Left ventricle myocardium superior (tissue), 1 donor: ENCODE data around the gene PINLYP. TPM values are rescaled to one million over a fixed set of nuclear protein-coding genes. Genes with fewer than 3 reads are reported as not detected.

Source experiments
- ATAC-seq: fragments of 200-7000 bp; cut with Tn5 transposase; one replicate; pipeline ENCODE4 v1.9.1; 2020; ENCODE audit warnings: mild to moderate bottlenecking, moderate library complexity
- DNase-seq: peaks from one replicate; pipeline ENCODE4 v3.0.0-alpha.2; 2020
- intact Hi-C: fragments of 100-400 bp; cut with micrococcal nuclease; formaldehyde crosslinking; loops from one replicate; pipeline ENCODE4 v1.11.0; 2022
- long read RNA-seq: library from polyadenylated mRNA; unstranded; transcript quantifications from one replicate; pipeline ENCODE4 v2.0.0, GENCODE V29; 2021
- total RNA-seq: library from RNA; stranded (reverse); fragmentation: NEBNext Ultra II Directional; extraction: Animal tissue kit (Norgen Biotek cat#: 25700); gene quantifications from one replicate; pipeline ENCODE4 v1.2.1, GENCODE V29; 2021
- donor health status: DM: no; HTN: yes; CAD: no; lungs with severe emphysema.

PINLYP gene
- 1.4 TPM for total RNA-seq
- long read RNA-seq, partial matches to known transcripts, result 0 of 2 reads
- long read RNA-seq, other reads (novel, unspliced or antisense), result 2 of 2 reads

DNA sequence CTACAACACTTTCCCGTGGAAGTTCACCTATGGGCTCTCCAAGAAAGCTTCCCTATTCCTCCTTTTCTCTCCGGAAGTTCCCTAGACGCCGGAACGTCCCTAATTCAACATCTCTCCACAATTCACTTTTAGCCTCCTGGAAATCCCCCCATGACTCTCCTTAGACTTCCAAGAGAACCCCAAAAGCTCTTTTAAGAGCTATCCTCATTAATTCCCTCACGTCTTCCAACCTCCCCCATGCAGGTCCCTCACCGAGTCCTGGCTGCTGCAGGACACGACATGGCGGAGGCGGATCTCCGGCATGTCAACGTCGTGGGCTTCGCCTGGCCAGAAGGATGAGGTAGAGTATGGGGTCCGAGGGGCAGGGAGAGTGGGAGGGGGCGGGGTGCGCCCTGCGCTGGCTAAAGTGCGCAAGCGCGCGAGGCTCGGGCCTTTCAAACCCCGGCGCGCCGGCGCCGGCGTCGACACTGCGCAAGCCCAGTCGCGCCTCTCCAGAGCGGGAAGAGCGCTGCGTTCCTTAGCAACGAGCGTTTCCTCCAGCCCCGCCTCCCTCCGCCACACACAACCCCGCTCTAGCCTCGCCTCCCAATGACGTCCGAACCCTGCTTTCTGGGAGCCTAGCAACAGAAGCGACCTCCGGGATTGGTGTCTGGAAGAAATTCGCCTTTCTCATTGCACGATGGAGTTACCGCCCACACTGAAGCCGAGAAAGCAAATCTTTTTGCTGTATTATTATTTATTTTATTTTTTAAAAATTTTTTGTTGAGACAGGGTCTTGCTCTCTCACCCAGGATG lies at the start of gene PINLYP, which contains the start of gene XRCC1:
Gene PINLYP, plus strand, starts transcription at position 646 of the 795 bp plus-strand sequence. CDS start 1,391 bp downstream, outside the sequence.
Gene XRCC1, minus strand, starts transcription at position 372 of the 795 bp plus-strand sequence. Its CDS starts 69 bp downstream, at position 303.
- peak; percentile 98 for DNase-seq
- ATAC-seq, result peak; percentile 99
- intact Hi-C loops, result no loop called here

DNA sequence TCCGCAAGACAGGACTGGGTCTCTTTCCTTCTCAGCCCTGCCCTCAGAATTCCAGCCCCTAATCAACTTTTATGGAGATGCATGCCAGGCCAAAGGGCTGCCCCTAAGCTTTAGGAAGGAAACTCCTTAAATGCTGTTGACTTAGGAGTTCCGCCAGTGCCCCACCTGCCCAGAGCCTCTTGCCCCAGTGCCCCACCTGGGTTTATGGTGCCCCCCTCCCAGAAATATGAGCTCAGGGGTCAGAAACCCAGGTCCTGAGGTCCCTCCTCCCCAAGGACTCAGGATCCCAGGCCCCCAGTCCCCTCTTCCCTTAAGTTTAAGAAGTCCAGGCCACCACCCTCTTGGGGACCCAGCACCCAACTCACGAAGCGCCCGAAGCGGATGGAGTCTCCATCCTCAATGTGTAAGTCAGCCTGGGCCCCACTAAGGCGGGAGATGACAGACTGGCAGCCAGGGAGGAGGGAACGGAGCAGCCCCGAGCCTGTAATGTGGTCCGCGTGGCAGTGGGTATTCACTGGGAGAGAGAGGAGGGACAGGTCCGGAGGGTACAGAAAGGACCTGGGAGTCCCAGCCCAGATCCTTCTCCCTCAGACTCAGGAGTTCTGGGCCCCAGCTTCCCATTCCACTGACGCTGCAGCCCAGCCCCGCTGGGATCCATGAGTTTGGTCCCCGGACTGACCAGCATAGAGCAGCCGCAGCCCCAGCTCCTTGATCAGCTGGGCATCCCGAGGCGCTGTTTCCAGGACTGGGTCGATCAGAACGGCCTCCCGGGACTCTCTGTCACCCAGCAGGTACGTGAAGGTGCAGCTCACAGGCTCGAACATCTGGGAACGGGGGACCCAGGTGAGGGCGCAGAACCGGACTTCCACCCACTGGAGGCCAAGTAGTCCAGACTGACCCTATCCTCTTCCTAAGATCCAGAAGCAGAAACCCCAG lies 49.5 kb upstream of the PINLYP start:
- intact Hi-C loops, result no loop called here

DNA sequence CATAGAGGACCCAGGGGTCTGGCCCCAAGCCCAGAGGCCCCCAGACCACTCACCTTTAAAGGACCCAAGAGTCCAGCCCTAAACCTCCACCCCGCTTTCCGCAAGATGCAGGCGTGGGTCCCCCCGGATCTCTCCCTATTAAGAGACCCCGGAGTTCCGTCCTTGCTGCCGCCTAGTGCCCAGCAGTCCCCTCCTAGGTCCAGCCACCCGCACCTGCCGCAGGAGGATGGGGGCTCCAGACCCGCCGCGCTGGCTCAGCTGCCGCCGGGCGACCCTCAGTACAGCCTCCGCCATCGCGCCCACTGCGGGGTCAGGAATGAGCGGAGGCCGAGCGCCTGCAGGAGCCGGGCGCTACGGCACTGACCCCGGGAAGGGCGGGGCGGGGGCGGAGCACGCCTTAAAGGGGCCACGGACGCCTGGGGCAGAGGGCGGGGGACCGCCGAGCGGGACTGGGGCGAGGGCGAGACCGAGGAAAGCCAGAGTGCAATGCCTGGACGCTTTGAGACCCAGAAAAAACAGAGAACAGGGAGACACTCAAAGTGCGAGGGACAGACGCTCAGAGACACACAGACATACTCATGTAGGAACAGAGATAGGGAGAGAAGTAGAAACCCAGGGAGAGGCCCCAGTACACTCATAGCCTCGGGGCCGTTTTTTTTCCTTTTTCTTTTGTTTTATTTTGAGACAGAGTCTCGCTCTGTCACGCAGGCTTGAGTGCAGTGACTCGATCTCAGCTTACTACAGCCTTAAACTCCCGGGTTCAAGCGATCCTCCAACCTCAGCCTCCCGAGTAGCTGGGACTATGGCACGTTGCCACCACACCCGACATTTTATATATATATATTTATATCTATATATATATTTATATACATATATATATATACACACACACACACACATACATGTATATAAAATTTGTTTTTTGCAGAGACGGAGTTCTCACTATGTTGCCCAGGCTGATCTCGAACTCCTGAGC lies 48.4 kb upstream of the PINLYP start, which contains the start of gene ETHE1:
Gene ETHE1, minus strand, starts transcription at position 318 of the 976 bp plus-strand sequence. Its CDS starts 24 bp downstream, at position 294.
- intact Hi-C loops, result no loop called here
- ATAC-seq (peak; percentile 96), DNase-seq (peak; percentile 92)

More for the DNA sequence above, 49.5 kb upstream of the PINLYP start:
- ATAC-seq (peak; percentile 33), DNase-seq (peak; percentile 39)

DNA sequence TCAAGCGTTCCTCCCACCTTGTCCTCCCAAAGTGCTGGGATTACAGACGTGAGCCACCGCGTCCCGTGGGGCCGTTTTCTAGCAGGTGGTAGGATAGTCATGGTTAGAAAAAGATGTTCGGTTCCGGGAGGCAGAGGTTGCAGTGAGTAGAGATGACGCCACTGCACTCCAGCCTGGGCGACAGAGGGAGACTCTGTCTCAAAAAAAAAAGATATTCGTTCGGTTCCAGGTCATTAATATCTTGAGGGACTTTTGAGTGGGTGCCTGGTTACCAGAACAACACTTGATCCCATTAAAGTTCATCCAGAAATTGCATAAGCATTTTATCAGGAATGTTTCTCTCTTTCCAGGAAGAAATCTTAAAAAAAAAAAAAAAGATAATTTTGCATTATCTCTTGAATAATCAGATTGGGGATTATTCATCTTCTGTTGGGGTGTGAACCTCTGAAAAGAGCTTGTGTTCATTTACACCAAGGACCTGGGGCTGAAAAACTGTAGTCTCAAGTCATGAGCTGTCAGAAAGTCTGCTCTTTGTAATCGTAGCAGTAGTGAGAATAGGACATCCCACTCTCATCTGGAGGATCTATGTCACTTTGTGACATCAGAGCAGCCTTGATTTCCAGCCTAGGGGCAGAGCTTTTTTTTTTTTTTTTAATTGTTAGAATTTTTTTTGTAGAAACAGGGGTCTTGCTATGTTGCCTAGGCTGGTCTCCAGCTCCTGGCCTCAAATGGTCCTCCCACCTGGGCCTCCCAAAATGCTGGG lies 47.6 kb upstream of the PINLYP start:
- ATAC-seq (peak; percentile 5), DNase-seq (peak; percentile 50)
- intact Hi-C loops, result no loop called here

DNA sequence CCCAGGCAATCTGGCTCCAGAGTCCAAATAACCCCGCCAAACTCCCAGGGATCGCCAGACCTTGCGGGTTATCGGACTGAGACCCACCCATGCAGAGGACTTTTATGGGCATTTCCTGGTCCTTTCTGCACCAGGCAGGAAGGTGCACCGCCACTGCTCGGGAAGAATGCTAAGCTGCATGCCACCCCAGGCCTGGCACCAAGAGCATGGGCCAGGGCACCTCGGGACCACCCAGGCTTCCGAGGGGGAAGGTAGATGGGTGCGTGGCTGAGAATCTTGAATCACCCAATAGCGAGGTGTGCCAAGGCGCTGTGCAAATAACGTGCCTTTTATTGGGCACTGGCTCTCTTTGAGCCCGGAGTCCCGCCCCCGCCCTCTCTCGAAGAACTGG lies 43.0 kb upstream of the PINLYP start:
- DNase-seq (peak; percentile 71), ATAC-seq (peak; percentile 5)
- intact Hi-C loops, result no loop called here

DNA sequence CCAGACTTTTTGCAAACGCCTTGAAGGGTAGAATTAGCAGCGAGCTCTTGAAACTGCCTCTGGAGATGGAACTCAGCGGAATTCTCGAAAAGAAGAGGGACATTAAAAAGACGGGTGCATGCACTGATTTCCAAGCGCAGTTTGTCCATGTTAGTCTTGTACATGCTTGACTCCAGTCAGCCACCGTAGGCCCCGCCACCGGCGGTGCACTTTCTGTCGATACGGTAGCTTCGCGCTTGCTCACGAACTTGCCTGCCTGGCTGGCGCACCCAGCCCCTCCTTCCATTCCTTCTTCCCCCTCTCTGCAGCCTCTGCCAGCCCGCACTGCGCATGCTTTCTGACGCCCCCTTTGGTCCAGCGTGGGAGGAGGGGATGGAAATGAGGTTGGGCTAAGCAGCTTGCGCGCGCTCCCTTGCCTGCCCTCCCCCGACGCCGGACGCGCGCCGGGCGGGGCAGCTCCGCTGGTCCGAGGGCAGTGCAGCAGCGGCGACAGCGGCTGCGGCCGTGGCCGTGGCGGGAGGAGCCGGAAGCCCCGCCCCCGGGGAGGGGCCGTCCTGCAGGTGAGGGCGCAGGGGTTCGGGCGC lies 42.5 kb upstream of the PINLYP start, which contains the start of gene ZNF575:
Gene ZNF575, plus strand, starts transcription at position 227 of the 584 bp plus-strand sequence. CDS start 1,235 bp downstream, outside the sequence.
- DNase-seq (peak; percentile 93), ATAC-seq (peak; percentile 80)
- intact Hi-C loops, result no loop called here

DNA sequence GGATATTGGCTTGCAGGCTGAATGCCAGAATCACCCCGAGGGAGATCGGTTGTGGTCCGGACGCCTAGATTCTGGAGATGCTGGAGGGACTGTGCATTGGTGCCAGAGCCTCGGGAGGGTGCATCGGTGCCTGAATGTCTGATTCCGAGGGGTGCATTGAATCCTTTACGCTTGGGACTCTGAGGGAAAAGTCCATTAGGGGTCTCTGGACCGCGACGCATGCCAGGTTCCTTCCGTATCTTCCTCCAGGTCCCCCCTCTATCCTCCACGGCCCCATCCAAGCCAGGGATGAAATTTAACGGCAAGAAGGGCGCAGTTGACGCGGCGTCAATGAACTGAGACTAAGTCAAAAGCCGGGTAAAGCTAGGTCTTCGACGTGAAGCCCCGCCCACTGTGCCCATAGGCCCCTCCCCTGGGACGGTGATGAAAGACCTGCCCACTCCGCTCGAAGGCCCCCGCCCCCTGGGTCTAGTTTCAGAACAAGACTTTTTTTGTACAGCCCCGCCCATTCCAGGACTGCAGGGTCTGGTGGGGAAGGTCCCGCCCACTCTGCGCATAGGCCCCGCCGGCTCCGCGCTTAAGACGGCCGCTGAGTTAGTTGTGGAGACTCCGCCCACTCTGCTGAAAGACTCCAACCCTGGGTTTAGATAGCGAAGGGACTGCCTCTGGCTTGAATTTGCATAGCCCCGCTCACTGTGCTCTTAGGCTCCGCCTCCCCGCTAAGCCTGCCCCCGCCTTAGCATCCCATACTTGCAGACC lies 41.9 kb upstream of the PINLYP start:
- ATAC-seq (peak; percentile 88), DNase-seq (peak; percentile 98)
- intact Hi-C loops, result no loop called here

DNA sequence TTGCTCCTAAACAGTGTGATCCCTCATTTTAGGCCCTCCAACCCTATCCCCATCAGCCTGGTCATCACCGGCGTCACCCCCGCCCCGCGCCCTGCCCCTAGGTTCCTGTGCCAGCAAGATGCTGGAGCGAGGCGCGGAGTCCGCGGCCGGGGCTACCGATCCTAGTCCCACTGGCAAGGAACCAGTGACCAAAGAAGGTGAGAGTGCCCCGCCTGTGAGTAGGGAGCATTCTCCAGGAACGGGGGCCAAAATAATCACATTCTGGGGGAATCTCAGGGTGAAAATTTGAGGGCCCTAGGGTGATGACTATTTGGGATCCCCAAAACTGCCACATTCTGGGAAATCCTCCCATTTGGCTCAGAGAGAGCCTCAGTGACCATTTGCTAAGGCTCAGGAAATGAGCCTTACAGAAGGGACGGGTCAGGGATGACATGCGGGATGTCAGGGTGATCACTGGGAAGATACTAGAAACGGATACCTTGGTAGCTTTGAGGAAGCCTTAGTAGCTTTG lies 41.2 kb upstream of the PINLYP start:
- ATAC-seq (no peak), DNase-seq (no peak)
- intact Hi-C loops, result no loop called here

DNA sequence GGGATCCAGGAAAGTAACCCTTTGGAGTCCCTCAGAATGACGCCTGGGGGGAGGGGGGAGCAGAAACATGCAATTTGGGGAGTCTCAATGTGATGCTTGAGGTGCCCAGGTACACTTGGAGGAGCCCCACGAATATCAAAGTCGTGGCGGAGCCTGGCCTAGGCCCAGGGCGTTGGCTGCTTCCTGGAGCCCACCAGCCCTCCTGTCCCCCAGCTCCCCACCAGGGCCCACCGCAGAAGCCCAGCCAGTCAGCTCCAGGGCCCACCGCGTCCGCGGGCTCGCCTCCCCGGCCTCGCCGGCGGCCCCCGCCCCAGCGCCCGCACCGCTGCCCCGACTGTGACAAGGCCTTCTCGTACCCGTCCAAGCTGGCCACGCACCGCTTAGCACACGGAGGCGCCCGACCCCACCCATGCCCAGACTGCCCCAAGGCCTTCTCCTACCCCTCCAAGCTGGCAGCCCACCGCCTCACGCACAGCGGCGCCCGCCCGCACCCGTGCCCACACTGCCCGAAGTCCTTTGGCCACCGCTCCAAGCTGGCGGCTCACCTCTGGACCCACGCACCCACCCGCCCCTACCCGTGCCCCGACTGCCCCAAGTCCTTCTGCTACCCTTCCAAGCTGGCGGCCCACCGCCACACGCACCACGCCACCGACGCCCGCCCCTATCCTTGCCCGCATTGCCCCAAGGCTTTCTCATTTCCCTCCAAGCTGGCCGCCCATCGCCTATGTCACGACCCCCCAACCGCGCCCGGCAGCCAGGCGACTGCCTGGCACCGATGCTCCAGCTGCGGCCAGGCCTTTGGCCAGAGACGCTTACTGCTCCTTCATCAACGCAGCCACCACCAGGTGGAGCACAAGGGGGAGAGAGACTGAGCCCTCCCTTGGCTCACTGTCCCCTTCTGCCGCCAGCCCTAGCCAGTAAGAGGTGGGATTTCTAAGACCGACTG lies 40.5 kb upstream of the PINLYP start:
- intact Hi-C loops, result no loop called here
- peak; percentile 7 for ATAC-seq
- DNase-seq, result peak; percentile 83

DNA sequence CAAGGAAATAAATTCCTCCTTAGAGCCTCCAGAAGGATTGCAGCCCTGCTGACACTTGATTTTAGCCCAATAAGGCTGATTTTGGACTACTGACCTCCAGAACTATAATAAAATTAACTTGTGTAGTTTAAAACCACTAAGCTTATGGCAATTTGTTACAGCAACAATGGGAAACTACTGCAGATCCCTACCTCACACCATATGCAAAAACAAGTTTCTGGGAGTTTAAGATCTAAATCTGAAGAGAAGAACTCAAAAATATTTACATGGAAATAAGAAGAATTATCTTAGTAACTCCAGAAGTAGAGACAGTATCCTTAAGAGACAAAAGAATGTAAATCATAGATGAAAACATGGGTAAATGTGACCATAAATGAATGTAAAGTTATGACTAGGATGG lies 36.7 kb upstream of the PINLYP start:
- intact Hi-C loops, result no loop called here
- no peak for ATAC-seq
- no peak for DNase-seq

DNA sequence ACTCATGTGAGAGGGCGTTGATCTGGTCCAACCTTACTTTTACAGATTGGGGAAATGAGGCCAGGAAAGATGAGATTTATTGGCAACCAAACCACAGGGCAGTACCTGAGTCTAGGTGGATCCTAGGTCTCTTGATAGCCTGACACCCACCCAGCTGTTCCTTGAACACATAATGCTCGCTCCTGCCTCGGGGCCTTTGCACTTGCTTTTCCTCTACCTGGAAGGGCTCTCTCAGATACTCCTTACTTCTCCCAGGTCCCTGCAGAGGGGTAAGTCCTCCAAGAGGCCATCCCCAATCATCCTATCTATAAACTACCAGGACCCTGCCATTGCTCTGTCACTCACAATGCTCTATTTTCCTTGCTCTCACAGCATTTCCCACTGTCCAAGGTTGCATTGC lies 35.2 kb upstream of the PINLYP start:
- no peak for ATAC-seq
- DNase-seq, result no peak
- intact Hi-C loops, result no loop called here

DNA sequence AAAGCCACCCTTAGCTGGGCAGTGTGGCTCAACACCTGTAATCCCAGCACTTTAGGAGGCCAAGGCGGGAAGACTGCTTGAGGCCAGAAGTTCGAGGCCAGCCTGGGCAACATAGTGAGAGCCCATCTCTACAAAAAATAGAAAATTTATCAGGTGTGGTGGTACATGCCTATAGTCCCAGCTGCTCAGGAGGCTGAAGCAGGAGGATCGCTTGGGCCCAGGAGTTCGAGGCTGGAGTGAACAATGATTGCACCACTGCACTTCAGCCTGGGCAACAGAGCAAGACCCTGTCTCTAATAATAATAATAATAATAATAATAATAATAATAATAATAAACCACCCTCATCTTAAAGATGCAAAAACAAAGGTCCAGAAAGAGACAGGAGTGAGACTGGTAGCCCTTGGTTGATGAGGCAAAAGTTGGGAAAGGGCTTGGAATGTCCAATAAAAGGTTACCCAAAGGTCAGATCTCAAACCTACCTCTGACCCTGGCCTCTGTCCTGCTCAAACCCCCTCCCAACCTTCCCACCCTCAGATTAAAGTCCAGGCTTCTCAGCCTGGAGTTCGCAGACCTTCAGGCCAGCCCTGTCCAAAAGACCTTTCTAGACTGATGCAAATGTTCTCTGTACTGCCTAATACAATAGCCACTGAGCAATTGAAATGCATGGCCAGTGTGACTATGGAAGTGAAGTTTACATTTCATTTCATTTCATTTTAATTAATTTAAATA lies 33.5 kb upstream of the PINLYP start:
- ATAC-seq, result no peak
- intact Hi-C loops, result no loop called here
- DNase-seq, result no peak

DNA sequence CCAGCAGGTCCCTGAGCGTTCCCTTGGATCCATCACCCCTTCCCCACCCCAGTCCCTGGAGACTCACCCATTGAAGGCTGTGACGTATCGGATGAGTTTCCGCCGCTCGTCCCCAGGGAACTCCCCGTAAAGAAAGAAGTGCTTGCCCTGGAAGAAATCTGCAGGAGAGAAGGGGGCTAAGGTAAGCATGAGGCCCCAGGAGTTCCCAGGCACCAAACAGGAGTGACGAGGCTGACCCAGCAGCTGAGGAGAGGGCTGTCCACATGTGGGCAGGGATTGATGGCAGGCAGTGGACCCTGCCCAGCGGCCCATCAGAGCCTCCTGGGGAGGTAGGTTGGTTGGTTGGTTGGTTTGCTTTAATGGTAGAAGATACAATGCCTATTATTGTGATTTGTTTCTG lies 31.5 kb upstream of the PINLYP start:
- DNase-seq (no peak), ATAC-seq (no peak)
- intact Hi-C loops, result no loop called here

DNA sequence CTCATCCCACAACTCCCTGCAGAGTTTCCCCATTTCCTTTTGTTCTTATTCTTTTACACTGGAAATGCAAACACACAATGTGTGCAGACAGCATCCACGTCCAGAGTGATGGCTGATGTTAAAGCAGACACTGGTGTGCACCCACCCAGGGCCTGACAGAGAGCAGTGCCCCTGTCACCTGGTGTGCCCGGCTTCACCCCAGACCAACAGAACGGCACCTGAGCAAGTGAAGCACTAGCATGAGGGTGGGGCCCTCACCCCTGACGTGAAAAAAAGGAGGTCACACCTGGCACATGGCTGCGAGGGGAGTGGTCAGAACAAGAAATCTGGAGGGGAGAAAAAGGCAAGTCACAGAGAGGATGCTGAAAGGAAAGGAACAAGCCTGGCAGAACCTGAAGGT lies 30.3 kb upstream of the PINLYP start:
- DNase-seq (no peak), ATAC-seq (no peak)
- intact Hi-C loops, result no loop called here

DNA sequence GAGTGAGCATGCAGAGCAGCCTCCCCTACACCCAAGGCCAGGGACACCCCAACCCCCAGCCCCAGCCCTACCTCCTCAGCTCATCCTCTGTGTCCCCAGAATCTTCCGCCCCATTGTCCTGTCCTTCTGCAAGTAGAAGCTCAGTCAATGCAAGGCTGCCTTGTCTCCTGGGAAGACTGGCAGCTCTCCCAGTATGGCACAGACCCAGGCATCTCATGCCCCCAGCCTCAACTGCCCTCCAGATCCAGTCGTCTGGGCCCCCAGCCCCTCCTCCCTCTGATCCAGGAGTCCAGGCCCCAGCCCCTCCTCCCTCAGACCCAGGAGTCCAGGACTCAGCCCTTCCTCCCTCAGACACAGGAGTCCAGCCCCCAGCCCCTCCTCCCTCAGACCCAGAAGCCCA lies 29.6 kb upstream of the PINLYP start:
- DNase-seq (no peak), ATAC-seq (no peak)
- intact Hi-C loops, result no loop called here
